Cardiac septum (tissue), 1 donor: Measurements from ENCODE around the gene RNF213. TPM values are rescaled to one million over a fixed set of nuclear protein-coding genes. Genes with fewer than 3 reads are reported as not detected.
"Not testable (repeated sequence)": the region's sequence is repeated elsewhere in the genome, so short reads cannot be mapped to it uniquely, and the experiment has no call there.

Experiments used
- DNase-seq: peaks from one replicate; pipeline ENCODE4 v3.0.0-alpha.2; 2020; ENCODE audit warnings: low spot score
- intact Hi-C: fragments of 100-400 bp; cut with DNase I; formaldehyde crosslinking; loops from one replicate; pipeline ENCODE4 v1.14.0; 2022
- total RNA-seq: library from RNA; stranded (reverse); fragmentation: NEBNext Ultra II Directional; extraction: Animal tissue kit (Norgen Biotek cat#: 25700); gene quantifications from one replicate; pipeline ENCODE4 v1.2.1, GENCODE V29; 2021
- donor health status: DM: no; HTN: no; CAD: no.

The RNF213 gene
- total RNA-seq, 1 donor from 2014 or later = 46.4 TPM

- intact Hi-C loops = no loop called here
These were observed 69.6 kb downstream of the RNF213 start for GRCh38 chr17:80330276-80330675.

GRCh38 chr17:80330938-80331337 is 70.3 kb downstream of the RNF213 start:
- DNase-seq, intact Hi-C loops: not testable (repeated sequence)

More at GRCh38 chr17:80330276-80330675, 69.6 kb downstream of the RNF213 start:
- DNase-seq = no peak

- DNase-seq = peak; percentile 31
- intact Hi-C loops = no loop called here
These were observed 71.2 kb downstream of the RNF213 start for GRCh38 chr17:80331820-80332219.

- DNase-seq = no peak
- intact Hi-C loops = no loop called here
These were observed 76.7 kb downstream of the RNF213 start for GRCh38 chr17:80337195-80337895.

- DNase-seq = no peak
- intact Hi-C loops = no loop called here
These were observed 78.5 kb downstream of the RNF213 start for GRCh38 chr17:80339118-80339517.

- DNase-seq = no peak
- intact Hi-C loops = no loop called here
These were observed 79.2 kb downstream of the RNF213 start for GRCh38 chr17:80339731-80340456.

- intact Hi-C loops = no loop called here
- no peak for DNase-seq
These were observed 84.7 kb downstream of the RNF213 start for GRCh38 chr17:80345321-80345720.

GRCh38 chr17:80345841-80346497 is 85.3 kb downstream of the RNF213 start:
- no peak for DNase-seq

GRCh38 chr17:80346498-80347275 is 86.0 kb downstream of the RNF213 start:
- intact Hi-C loops = no loop called here

More at GRCh38 chr17:80345841-80346497, 85.3 kb downstream of the RNF213 start:
- intact Hi-C loops = no loop called here

GRCh38 chr17:80347536-80347935 is 86.9 kb downstream of the RNF213 start:
- DNase-seq = no peak
- intact Hi-C loops = no loop called here

More at GRCh38 chr17:80346498-80347275, 86.0 kb downstream of the RNF213 start:
- no peak for DNase-seq

GRCh38 chr17:80347948-80348351 is 87.3 kb downstream of the RNF213 start:
- no peak for DNase-seq
- intact Hi-C loops = no loop called here

- intact Hi-C loops = no loop called here
- DNase-seq = no peak
These were observed 88.0 kb downstream of the RNF213 start for GRCh38 chr17:80348551-80349150.

GRCh38 chr17:80349151-80349651 is 88.5 kb downstream of the RNF213 start:
- no peak for DNase-seq
- intact Hi-C loops = no loop called here

- intact Hi-C loops = no loop called here
- DNase-seq = no peak
These were observed 89.1 kb downstream of the RNF213 start for GRCh38 chr17:80349751-80350150.

- peak; percentile 66 for DNase-seq
- intact Hi-C loops = no loop called here
These were observed 91.7 kb downstream of the RNF213 start for GRCh38 chr17:80352216-80352895.

GRCh38 chr17:80352991-80353665 is 92.5 kb downstream of the RNF213 start:
- intact Hi-C loops = no loop called here
- peak; percentile 73 for DNase-seq

- peak; percentile 64 for DNase-seq
- intact Hi-C loops = no loop called here
These were observed 93.1 kb downstream of the RNF213 start for GRCh38 chr17:80353718-80354275.

GRCh38 chr17:80354336-80354735 is 93.7 kb downstream of the RNF213 start:
- DNase-seq = peak; percentile 47
- intact Hi-C loops = no loop called here
